ENCODE measurements around the gene SF3B1.
"Not testable (repeated sequence)": the region's sequence is repeated elsewhere in the genome, so short reads cannot be mapped to it uniquely, and the experiment has no call there.

Gene SF3B1

DNA sequence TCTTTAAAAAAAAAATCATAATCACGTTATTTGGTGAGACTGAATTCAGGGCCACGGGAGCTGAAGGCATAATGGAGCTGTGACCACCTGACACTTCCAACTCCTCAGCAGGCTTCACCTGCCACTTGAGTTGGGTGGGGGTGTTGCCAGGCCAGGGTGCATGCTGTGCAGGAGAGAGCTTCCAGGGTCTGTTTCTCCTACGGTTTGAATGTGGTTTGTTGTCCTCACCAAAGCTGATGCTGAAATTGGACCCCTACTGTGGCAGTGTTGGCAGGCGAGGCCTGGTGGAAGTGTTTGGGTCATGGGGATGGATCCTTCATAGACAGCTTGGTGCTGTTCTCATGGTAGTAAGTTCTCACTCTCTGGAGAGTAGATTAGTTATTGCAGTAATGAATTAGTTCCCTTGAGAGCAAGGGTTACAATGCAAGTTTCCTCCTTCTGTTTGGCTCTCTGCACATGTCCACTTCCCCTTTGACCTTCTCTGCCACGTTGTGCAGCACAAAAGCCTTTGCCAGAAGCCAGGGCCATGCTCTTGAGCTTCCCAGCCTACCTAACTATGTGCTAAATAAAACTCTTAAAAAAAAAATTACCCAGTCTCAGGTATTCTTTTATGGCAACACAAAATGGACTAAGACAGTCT is 86.0 kb downstream of the SF3B1 start:
- no peak for DNase-seq (ENCODE audit: low read depth in 4 of 4, low spot score in 1 of 4)

- no peak for DNase-seq (ENCODE audit: low read depth in 4 of 4, low spot score in 1 of 4)
Observed at GRCh38 chr2:197345846-197346370, 88.9 kb downstream of the SF3B1 start.

- DNase-seq (ENCODE audit: low read depth in 4 of 4, low spot score in 1 of 4) = not testable (repeated sequence)
Observed at GRCh38 chr2:197343968-197344367, 90.9 kb downstream of the SF3B1 start.

- no peak for DNase-seq (ENCODE audit: low read depth in 4 of 4, low spot score in 1 of 4)
Observed at GRCh38 chr2:197340591-197340990, 94.2 kb downstream of the SF3B1 start.
